Astrocyte (in vitro differentiated cells and primary cell): ENCODE results near the gene RFC3.

Experiments used
- EZH2 ChIP-seq: IDR thresholded peaks from 2 replicates; pipeline ENCODE4 v1.6.1; 2012; ENCODE audit warnings: mild to moderate bottlenecking, low read length, inconsistent platforms; ENCODE audit not compliant: insufficient read depth
- TF ChIP-seq, protein P1 (sequence below): IDR thresholded peaks from 2 replicates; pipeline ENCODE4 v1.5.1; 2011; ENCODE audit warnings: low read depth, mild to moderate bottlenecking, inconsistent platforms, low read length, moderate library complexity; ENCODE audit not compliant: insufficient read depth

DNA sequence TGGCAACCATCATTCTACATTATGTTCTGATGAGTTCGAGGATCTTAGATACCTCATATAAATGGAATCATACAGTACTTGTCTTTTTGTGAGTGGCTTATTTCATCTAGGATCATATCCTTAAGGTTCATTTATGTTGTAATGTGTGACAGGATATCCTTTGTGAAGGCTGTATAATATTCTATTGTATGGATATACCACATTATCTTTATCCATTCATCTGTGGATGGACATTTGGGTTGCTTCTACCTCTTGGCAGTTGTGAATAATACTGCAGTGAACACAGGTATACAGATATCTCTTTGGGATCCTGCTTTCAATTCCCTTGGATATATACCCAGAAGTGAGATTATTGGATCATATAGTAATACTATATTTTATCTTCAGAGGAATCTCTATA is 33.2 kb upstream of the RFC3 start:
- no peak for TF ChIP-seq EZH2
- TF ChIP-seq, protein P1, sequence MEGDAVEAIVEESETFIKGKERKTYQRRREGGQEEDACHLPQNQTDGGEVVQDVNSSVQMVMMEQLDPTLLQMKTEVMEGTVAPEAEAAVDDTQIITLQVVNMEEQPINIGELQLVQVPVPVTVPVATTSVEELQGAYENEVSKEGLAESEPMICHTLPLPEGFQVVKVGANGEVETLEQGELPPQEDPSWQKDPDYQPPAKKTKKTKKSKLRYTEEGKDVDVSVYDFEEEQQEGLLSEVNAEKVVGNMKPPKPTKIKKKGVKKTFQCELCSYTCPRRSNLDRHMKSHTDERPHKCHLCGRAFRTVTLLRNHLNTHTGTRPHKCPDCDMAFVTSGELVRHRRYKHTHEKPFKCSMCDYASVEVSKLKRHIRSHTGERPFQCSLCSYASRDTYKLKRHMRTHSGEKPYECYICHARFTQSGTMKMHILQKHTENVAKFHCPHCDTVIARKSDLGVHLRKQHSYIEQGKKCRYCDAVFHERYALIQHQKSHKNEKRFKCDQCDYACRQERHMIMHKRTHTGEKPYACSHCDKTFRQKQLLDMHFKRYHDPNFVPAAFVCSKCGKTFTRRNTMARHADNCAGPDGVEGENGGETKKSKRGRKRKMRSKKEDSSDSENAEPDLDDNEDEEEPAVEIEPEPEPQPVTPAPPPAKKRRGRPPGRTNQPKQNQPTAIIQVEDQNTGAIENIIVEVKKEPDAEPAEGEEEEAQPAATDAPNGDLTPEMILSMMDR: no peak
